Measurements from ENCODE around the gene PRDM16. TPM values are rescaled to one million over a fixed set of nuclear protein-coding genes. Genes with fewer than 3 reads are reported as not detected.

The PRDM16 gene
- total and polyA plus RNA-seq, 2 of the 4 experiments (the other 2 are of a cell fraction), result 0.02 TPM; not detected in 1

DNA sequence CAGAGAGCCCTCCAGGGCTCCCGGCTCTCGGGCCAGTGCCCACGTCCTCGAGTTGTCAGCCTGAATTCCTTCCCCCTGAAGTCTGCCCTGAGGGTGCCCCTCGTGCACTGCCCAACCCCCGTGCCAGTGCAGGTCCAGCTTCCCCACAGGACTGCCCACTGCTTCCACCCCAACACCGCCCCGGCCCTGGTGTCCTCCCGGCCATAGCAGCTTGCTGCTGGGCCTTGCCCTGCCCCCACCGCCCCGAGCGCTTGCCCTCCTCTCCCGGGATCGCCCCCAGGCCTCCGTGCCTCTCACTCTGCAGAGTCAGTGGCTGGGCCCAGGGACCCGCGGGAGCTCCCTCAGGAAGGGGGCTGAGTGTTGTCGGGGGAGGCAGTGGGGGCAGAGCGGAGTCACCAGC lies 361.4 kb downstream of the PRDM16 start:
- H2AK5ac ChIP-seq (ENCODE audit: low read depth, low read length), result no peak overlapping the region
- no peak overlapping the region for H2BK120ac ChIP-seq (ENCODE audit: low read depth, low read length)
- no peak overlapping the region for H2BK5ac ChIP-seq (ENCODE audit: low read depth, low read length, poor library complexity, severe bottlenecking)
- no peak overlapping the region for H3K23ac ChIP-seq (ENCODE audit: low read depth, low read length)
- H3K27ac ChIP-seq (ENCODE audit: insufficient read depth, low read length), result no peak overlapping the region
- H3K56ac ChIP-seq (ENCODE audit: extremely low read depth, insufficient read depth, low read length), result no peak overlapping the region
- no peaks in the 10 kb centered on the region for H3K9me3 ChIP-seq (ENCODE audit: control insufficient read depth, insufficient read depth, low read length)
- BruUV-seq (replicated peaks), result no TSS peak
- H3K4me1 ChIP-seq (ENCODE audit: control insufficient read depth, insufficient read depth, low read length), result no peaks in the 10 kb centered on the region
- no peak overlapping the region for H2BK20ac ChIP-seq (ENCODE audit: low read depth, low read length)
- H4K8ac ChIP-seq (ENCODE audit: low read depth in 2 of 2, low read length in 2 of 2), result no peak overlapping the region
- H3K36me3 ChIP-seq (ENCODE audit: control insufficient read depth, insufficient read depth, low read length), result no peaks in the 10 kb centered on the region
- no peak overlapping the region for H3K18ac ChIP-seq (ENCODE audit: low read depth, low read length)
- H2AFZ ChIP-seq (replicated peaks; ENCODE audit: low read length, poor library complexity), result no peak overlapping the region
- H3K27me3 ChIP-seq (ENCODE audit: control insufficient read depth, insufficient read depth, low read length), result peaks cover 2% of the 10 kb centered on the region; the same call in 1 of the 2 replicates
- in situ Hi-C loops (cut with MboI; ENCODE audit: low sequenced_read_pairs), result no loop called here
- no peak overlapping the region for H4K91ac ChIP-seq (ENCODE audit: insufficient read depth, low read depth, low read length)
- ATAC-seq (ENCODE audit: low read depth) (no peak), DNase-seq (no peak)
- no peaks in the 10 kb centered on the region for H3K79me1 ChIP-seq (ENCODE audit: low read depth in 1 of 2, low read length in 2 of 2)
- H2AK9ac ChIP-seq (replicated peaks; ENCODE audit: low read depth, low read length, poor library complexity), result no peak overlapping the region
- dilution Hi-C loops (cut with HindIII; ENCODE audit: low sequenced_read_pairs, unreplicated experiment), result no loop called here
- 63% methylated on average over 4 of the region's 19 CpGs; no CpG with 5 or more reads in 1 of the 2 experiments for WGBS, 2 experiments (ENCODE audit: extremely low coverage in 2 of 2, insufficient read length in 1 of 2)
- H3K4me3 ChIP-seq (ENCODE audit: insufficient read depth, low read depth, low read length), result no peak overlapping the region
- intact Hi-C loops (cut with micrococcal nuclease), result no loop called here
- POLR2A ChIA-PET (ENCODE audit: unreplicated experiment), result no interaction called here
- H4K20me1 ChIP-seq (ENCODE audit: insufficient read depth, low read length), result no peaks in the 10 kb centered on the region
- no peak overlapping the region for H3K4ac ChIP-seq (ENCODE audit: low read depth, low read length)
- H4K5ac ChIP-seq (ENCODE audit: low read depth, low read length), result no peak overlapping the region
- no peaks in the 10 kb centered on the region for H3K9me1 ChIP-seq (ENCODE audit: insufficient read depth, low read length)
- no peak overlapping the region for H3K4me2 ChIP-seq (ENCODE audit: low read depth, low read length)
- H3K9ac ChIP-seq (ENCODE audit: low read depth, low read length), result no peak overlapping the region
- H3K14ac ChIP-seq (replicated peaks; ENCODE audit: low read depth, low read length), result no peak overlapping the region
- H2BK15ac ChIP-seq (ENCODE audit: low read depth, low read length), result no peak overlapping the region
- CTCF ChIA-PET, result no interaction called here
- TF ChIP-seq RCOR1 (IDR thresholded peaks at IDR 0.05; ENCODE audit: insufficient replicate concordance, low read length) (no peak), BHLHE40 (IDR thresholded peaks at IDR 0.05; ENCODE audit: low read depth, low read length) (no peak), MAFK (IDR thresholded peaks at IDR 0.05; ENCODE audit: low read depth, low read length) (no peak), SMC3 (IDR thresholded peaks at IDR 0.05; ENCODE audit: low read depth, low read length) (no peak), CEBPB (IDR thresholded peaks at IDR 0.05; ENCODE audit: low read depth, low read length) (no peak), RAD21 (IDR thresholded peaks at IDR 0.05; ENCODE audit: low read length) (no peak), FOS (IDR thresholded peaks at IDR 0.05; ENCODE audit: low read depth, low read length) (no peak), RFX5 (IDR thresholded peaks at IDR 0.05; ENCODE audit: low read depth, low read length) (no peak)
